Measurements from ENCODE around the gene ZBTB7C.

- TF ChIP-seq ZNF12 (CRISPR knock-in tag; IDR thresholded peaks at IDR 0.05) (no peak), CHD2 (IDR thresholded peaks at IDR 0.05; ENCODE audit: low read depth, low read length) (no peak), ZNF384 (IDR thresholded peaks at IDR 0.05; ENCODE audit: low read depth, low read length) (no peak), RCOR1 (IDR thresholded peaks at IDR 0.05; ENCODE audit: borderline replicate concordance in 1 of 2, low read depth in 2 of 2, low read length in 2 of 2) (no peak), NR2C2 (CRISPR knock-in tag; IDR thresholded peaks at IDR 0.05) (no peak), NR2C2 (tag; IDR thresholded peaks at IDR 0.05) (no peak), EP300 (IDR thresholded peaks at IDR 0.05; ENCODE audit: low read length) (no peak), ZKSCAN3 (CRISPR knock-in tag; IDR thresholded peaks at IDR 0.05) (no peak)
- TF ChIP-seq, protein P1, sequence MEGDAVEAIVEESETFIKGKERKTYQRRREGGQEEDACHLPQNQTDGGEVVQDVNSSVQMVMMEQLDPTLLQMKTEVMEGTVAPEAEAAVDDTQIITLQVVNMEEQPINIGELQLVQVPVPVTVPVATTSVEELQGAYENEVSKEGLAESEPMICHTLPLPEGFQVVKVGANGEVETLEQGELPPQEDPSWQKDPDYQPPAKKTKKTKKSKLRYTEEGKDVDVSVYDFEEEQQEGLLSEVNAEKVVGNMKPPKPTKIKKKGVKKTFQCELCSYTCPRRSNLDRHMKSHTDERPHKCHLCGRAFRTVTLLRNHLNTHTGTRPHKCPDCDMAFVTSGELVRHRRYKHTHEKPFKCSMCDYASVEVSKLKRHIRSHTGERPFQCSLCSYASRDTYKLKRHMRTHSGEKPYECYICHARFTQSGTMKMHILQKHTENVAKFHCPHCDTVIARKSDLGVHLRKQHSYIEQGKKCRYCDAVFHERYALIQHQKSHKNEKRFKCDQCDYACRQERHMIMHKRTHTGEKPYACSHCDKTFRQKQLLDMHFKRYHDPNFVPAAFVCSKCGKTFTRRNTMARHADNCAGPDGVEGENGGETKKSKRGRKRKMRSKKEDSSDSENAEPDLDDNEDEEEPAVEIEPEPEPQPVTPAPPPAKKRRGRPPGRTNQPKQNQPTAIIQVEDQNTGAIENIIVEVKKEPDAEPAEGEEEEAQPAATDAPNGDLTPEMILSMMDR (IDR thresholded peaks at IDR 0.05 in 2 of 3, conservative IDR thresholded peaks at IDR 0.05 in 1 of 3; ENCODE audit: insufficient read depth in 2 of 3, low read depth in 1 of 3, low read length in 3 of 3): no peak
- TF ChIP-seq, protein P2, sequence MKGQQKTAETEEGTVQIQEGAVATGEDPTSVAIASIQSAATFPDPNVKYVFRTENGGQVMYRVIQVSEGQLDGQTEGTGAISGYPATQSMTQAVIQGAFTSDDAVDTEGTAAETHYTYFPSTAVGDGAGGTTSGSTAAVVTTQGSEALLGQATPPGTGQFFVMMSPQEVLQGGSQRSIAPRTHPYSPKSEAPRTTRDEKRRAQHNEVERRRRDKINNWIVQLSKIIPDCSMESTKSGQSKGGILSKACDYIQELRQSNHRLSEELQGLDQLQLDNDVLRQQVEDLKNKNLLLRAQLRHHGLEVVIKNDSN (CRISPR knock-in tag; IDR thresholded peaks at IDR 0.05): no peak
- TF ChIP-seq, protein P3, sequence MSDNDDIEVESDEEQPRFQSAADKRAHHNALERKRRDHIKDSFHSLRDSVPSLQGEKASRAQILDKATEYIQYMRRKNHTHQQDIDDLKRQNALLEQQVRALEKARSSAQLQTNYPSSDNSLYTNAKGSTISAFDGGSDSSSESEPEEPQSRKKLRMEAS (CRISPR knock-in tag; IDR thresholded peaks at IDR 0.05): no peak
- TF ChIP-seq, protein P4, sequence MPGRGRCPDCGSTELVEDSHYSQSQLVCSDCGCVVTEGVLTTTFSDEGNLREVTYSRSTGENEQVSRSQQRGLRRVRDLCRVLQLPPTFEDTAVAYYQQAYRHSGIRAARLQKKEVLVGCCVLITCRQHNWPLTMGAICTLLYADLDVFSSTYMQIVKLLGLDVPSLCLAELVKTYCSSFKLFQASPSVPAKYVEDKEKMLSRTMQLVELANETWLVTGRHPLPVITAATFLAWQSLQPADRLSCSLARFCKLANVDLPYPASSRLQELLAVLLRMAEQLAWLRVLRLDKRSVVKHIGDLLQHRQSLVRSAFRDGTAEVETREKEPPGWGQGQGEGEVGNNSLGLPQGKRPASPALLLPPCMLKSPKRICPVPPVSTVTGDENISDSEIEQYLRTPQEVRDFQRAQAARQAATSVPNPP (IDR thresholded peaks at IDR 0.05; ENCODE audit: borderline replicate concordance, insufficient read depth, insufficient read length): no peak
- TF ChIP-seq, protein P5, sequence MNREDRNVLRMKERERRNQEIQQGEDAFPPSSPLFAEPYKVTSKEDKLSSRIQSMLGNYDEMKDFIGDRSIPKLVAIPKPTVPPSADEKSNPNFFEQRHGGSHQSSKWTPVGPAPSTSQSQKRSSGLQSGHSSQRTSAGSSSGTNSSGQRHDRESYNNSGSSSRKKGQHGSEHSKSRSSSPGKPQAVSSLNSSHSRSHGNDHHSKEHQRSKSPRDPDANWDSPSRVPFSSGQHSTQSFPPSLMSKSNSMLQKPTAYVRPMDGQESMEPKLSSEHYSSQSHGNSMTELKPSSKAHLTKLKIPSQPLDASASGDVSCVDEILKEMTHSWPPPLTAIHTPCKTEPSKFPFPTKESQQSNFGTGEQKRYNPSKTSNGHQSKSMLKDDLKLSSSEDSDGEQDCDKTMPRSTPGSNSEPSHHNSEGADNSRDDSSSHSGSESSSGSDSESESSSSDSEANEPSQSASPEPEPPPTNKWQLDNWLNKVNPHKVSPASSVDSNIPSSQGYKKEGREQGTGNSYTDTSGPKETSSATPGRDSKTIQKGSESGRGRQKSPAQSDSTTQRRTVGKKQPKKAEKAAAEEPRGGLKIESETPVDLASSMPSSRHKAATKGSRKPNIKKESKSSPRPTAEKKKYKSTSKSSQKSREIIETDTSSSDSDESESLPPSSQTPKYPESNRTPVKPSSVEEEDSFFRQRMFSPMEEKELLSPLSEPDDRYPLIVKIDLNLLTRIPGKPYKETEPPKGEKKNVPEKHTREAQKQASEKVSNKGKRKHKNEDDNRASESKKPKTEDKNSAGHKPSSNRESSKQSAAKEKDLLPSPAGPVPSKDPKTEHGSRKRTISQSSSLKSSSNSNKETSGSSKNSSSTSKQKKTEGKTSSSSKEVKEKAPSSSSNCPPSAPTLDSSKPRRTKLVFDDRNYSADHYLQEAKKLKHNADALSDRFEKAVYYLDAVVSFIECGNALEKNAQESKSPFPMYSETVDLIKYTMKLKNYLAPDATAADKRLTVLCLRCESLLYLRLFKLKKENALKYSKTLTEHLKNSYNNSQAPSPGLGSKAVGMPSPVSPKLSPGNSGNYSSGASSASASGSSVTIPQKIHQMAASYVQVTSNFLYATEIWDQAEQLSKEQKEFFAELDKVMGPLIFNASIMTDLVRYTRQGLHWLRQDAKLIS (CRISPR knock-in tag; IDR thresholded peaks at IDR 0.05): no peak
Observed at GRCh38 chr18:48404716-48405507, 4.3 kb downstream of the ZBTB7C start.

All from K562 (cell line).